Activated T-cell treated with anti-CD3 and anti-CD28 coated beads for 48 hours (primary cell): ENCODE data around the gene KLHDC10.
A peak's percentile ranks its signal among the peaks of the same experiment; 100 is the strongest.
"Not testable (repeated sequence)": the region's sequence is repeated elsewhere in the genome, so short reads cannot be mapped to it uniquely, and the experiment has no call there.

Source experiments
- DNase-seq: peaks from one replicate; pipeline ENCODE4 v3.0.0-alpha.2; 2020; ENCODE audit warnings: low read depth

KLHDC10 gene

DNA sequence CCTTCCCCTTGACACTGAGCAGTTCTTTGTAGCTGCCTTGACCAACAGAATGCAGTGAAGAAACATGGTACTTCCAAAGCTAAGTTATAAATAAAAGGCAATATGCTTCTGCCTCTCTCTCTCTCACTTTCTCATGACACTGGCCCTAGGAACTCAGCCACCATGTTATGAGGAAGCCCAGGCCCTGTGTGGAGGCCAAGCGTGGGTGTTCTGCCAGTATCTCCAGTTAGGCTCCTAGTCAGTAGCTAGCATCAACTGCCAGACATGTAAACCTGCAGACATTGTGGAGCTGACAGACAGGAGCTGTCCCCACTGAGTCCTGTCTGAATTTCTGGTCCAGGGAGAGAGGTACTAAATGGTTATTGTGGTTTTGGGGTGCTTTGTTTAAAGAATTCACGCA, 89.7 kb downstream of the KLHDC10 start:
- DNase-seq = no peak

DNA sequence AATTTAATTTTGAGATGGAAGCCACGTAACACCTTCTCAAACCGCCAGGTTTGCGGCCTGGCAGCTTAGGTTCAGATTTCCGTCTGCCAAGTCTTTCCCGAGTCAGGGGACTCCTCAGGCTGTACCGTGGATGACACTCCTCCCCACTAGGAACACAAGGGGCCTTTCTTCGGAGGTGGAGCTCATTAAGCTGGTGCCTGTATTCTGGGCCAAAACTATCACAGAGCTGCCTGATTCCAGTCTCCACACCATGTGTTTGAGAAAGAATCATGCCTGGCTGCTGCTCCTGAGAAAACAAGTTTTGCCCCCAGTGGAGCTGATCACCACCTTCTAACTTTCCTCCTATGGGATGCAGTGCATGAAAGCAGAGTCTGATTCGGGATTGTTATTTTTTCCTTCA, 90.1 kb downstream of the KLHDC10 start:
- no peak for DNase-seq

- DNase-seq = no peak
Observed at GRCh38 chr7:130162196-130162595, 91.9 kb downstream of the KLHDC10 start.

DNA sequence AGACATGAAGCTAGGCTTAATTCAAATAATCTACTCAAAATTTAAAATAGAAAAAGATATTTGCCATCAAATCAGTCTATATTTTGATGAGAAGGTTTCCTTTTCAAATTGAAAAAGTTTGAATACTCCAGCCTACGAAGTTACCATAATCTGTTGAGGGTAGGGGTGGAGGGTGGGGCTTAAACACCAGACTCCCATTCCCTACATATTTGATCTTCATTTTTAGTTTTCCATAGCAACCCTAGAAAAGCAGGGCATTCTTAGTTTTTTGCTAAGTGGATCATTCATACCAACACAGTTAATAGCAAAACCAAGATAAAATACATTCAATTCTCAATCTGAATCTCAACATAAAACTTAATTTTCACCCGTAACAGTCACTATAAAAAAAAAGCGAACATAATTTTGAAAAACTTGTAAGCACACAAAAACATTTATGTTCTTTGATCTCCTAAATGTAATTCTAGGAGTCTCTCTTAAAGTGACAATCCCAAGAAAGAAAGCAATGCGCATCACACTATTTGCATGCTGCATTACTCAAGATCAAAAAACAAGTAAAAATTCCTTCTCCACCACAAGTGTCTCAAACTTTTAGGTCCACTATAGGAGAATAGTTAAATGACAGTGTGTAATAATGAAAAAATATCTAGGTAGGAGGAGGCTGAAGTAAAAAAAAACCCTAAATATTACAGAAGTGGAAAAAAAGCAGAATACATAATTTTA, 104.1 kb downstream of the KLHDC10 start:
- DNase-seq = no peak

DNA sequence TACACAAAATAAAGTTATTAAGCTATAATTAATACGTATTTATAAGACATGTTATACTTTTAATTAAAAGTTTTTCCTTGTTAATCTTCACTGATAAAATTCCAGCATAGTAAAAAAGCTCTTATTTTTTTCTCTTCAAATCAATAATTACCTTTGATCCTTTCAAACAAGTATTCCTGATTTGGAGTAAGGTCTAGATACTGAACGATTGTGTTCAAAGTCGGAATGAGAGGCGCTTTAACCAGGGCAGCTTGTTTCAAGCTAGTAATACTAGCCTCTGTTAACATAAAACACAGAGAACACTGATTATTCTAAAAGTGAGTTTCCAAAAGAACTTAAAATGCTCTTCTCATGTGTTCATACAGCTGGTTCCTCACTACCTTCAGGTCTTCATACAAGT, 107.9 kb downstream of the KLHDC10 start:
- no peak for DNase-seq

DNA sequence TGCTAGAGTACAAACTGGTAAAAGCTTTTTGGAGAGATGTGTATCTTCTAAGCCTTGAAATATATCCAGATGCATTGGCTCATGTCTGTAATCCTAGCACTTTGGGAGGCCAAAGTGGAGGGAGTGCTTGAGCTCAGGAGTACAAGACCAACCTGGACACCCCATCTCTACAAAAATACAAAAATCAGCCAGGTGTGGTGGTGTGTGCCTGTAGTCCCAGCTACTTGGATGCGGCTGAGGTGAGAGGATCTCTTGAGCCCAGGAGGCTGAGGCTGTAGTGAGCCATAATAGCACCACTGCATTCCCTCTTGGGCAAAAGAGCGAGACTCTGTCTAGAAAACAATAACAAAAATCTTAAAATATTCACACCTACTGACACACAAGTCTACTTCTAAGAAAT, 109.3 kb downstream of the KLHDC10 start:
- no peak for DNase-seq

GRCh38 chr7:130180571-130181262, 110.4 kb downstream of the KLHDC10 start:
- peak; percentile 46 for DNase-seq

DNA sequence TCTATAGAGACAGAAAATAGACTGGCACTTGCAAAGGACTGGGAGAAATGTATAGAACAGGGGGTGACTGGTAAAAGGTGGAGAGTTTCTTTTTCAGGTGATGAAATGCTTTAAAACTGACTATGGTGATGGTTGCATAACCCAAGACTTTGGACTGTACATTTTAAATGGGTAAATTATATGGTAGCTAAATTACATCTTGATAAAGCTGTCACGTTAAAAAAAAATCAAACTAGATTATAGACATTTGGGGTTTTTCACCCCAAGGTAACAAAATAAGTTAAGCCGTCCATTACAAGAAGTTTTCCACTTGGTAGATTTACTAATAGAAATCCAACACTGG, 110.9 kb downstream of the KLHDC10 start:
- no peak for DNase-seq

- DNase-seq = no peak
Observed at GRCh38 chr7:130182990-130183389, 112.7 kb downstream of the KLHDC10 start.

GRCh38 chr7:130184349-130184748, 114.0 kb downstream of the KLHDC10 start:
- not testable (repeated sequence) for DNase-seq
